ENCODE measurements around the gene GINS3.

DNA sequence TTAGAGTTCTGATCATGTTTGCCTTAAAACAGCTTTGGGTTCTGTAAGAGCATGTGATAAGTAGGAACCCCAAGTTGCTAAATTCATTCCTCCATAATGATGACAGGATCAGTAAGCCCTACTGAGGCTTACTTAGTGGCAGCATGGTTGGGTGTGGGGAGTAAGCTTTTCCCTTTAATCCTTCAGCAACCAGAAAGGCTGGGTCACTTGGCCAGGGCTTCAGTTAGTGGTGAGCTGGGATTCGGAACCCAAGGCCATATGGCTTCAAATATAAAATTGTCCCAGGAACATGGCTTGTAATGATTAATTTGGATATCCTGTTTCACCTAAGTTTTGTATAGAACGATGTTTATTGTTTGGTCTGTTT lies 850 bp downstream of the GINS3 start:
- TF ChIP-seq POLR2A (IDR thresholded peaks at IDR 0.05) = no peak
- TF ChIP-seq, protein P1, sequence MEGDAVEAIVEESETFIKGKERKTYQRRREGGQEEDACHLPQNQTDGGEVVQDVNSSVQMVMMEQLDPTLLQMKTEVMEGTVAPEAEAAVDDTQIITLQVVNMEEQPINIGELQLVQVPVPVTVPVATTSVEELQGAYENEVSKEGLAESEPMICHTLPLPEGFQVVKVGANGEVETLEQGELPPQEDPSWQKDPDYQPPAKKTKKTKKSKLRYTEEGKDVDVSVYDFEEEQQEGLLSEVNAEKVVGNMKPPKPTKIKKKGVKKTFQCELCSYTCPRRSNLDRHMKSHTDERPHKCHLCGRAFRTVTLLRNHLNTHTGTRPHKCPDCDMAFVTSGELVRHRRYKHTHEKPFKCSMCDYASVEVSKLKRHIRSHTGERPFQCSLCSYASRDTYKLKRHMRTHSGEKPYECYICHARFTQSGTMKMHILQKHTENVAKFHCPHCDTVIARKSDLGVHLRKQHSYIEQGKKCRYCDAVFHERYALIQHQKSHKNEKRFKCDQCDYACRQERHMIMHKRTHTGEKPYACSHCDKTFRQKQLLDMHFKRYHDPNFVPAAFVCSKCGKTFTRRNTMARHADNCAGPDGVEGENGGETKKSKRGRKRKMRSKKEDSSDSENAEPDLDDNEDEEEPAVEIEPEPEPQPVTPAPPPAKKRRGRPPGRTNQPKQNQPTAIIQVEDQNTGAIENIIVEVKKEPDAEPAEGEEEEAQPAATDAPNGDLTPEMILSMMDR (IDR thresholded peaks at IDR 0.05) = no peak

Measured in uterus (tissue), 2 donors.